ENCODE results near the gene PEA15.
A peak's percentile ranks its signal among the peaks of the same experiment; 100 is the strongest.

- no peak for TF ChIP-seq MAX (IDR thresholded peaks at IDR 0.05)
- no peak for TF ChIP-seq CTCF (IDR thresholded peaks at IDR 0.05; ENCODE audit: low read depth, low read length, missing input control)
- no peak for TF ChIP-seq HNF4G (IDR thresholded peaks at IDR 0.05)
- no peak for TF ChIP-seq TAF1 (conservative IDR thresholded peaks at IDR 0.05)
- TF ChIP-seq JUND (IDR thresholded peaks at IDR 0.05) = no peak
- no peak for TF ChIP-seq REST (IDR thresholded peaks at IDR 0.05)
- TF ChIP-seq YY1 (IDR thresholded peaks at IDR 0.05) = no peak
- peak in 1 of 2 donors; percentile 38 for TF ChIP-seq RXRA (IDR thresholded peaks at IDR 0.05)
- TF ChIP-seq RAD21 (IDR thresholded peaks at IDR 0.05) = no peak
- TF ChIP-seq GABPA (IDR thresholded peaks at IDR 0.05 in 1 of 2, conservative IDR thresholded peaks at IDR 0.05 in 1 of 2) = no peak
- no peak for TF ChIP-seq ATF3 (IDR thresholded peaks at IDR 0.05)
- TF ChIP-seq SP1 (IDR thresholded peaks at IDR 0.05) = no peak
- no peak for TF ChIP-seq FOXA1 (IDR thresholded peaks at IDR 0.05)
Observed at GRCh38 chr1:160251011-160251410, 45.8 kb downstream of the PEA15 start.
